A204.1 (cell line): ENCODE measurements around the gene SAAL1.
"Not testable (repeated sequence)": the region's sequence is repeated elsewhere in the genome, so short reads cannot be mapped to it uniquely, and the experiment has no call there.

ENCODE experiments used
- FAIRE-seq: peaks from 2 replicates; lab custom pipeline; 2012; peaks lifted over from hg19 to GRCh38; lab: Jason Lieb, UNC

SAAL1 gene, protein sequence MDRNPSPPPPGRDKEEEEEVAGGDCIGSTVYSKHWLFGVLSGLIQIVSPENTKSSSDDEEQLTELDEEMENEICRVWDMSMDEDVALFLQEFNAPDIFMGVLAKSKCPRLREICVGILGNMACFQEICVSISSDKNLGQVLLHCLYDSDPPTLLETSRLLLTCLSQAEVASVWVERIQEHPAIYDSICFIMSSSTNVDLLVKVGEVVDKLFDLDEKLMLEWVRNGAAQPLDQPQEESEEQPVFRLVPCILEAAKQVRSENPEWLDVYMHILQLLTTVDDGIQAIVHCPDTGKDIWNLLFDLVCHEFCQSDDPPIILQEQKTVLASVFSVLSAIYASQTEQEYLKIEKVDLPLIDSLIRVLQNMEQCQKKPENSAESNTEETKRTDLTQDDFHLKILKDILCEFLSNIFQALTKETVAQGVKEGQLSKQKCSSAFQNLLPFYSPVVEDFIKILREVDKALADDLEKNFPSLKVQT

DNA sequence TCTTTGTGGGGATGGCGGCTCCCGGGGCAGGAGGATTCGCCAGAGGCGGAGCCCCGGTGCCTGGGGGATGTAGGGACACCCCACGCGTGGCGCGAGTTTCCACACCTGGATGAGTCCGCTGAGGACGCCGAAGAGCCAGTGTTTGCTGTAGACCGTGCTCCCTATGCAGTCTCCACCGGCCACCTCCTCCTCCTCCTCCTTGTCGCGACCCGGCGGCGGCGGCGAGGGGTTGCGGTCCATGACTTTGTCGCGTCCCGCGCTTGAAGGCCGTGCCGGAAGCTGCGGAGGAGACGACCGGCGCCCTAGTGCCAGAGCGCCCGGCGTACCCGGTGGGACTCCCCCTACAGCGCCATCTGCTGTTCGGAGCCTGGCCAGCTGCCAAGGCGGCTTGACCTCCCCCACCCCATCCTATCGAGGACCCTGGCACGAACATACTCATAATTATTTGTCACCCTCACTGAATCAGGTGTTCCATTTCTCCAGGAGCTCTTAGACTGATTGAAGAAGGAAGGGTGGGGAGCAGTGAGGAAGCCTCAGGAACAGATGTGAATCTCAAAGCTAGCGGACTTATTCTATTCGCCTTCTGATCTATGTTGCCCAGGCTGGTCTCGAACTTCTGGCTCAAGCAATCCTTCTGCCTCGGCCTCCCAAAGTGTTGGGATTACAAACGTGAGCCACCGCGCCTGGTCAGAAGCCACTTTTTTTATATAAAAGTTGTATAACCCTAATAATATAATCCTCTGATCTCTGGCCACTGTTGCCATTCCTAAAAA lies at the start of gene SAAL1:
Gene SAAL1, minus strand, starts transcription at position 281 of the 773 bp plus-strand sequence. Its CDS starts 41 bp downstream, at position 240.
- no peak for FAIRE-seq

DNA sequence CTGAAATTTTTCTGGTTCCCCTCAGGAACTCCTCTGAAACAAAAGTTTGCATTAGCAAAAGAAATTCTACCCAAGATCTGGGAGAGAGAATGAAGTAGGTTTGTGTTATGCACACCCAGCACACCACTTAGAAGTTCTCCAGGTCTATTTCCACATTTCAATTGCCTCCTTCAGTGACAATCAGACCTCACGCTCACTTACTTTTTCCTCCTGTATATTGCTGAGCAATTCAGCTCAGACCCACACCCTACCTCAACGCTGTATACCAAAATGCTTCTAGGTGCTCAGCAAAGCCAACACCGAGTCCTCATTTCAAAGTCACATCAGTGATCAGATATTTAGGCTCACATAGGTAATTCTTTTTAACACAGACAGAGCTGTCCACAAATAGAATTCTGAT lies 45.7 kb upstream of the SAAL1 start:
- no peak for FAIRE-seq

DNA sequence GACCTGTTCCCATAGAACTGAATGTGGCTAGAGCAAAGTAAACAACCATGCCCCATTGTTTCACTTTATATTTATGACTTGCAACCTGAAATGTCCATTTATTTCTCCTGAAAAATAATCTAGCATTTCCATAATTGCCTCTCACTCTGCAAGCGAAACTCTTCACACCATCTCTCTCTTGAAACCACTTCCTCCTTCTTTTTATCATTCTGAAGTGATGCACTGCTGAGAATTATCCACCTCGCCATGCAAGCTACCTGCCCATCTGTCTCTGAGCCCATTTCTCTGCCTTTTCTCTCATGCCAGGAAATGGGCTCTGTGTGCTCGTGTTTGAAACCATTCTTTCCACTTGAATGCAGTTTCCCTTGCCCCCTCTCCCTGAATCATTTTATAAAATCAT lies 40.0 kb upstream of the SAAL1 start:
- no peak for FAIRE-seq

DNA sequence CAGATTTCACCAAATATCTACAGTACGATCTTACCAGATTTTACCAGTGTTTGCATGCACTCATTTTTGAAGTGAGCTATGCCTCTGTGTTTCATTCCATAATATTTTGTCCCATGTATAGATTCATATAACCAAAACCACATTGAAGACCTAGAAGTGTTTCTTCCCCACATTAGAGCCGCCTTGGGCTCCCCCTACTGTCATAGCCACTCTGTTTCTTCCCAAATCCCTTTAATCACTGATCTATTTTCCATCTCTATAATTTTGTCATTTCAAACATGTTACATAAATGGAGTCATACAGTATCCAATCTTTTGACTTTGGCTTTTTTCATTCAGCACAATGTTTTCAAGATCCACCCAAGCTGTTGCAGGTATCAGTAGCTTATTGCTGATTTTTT lies 39.1 kb upstream of the SAAL1 start:
- no peak for FAIRE-seq

DNA sequence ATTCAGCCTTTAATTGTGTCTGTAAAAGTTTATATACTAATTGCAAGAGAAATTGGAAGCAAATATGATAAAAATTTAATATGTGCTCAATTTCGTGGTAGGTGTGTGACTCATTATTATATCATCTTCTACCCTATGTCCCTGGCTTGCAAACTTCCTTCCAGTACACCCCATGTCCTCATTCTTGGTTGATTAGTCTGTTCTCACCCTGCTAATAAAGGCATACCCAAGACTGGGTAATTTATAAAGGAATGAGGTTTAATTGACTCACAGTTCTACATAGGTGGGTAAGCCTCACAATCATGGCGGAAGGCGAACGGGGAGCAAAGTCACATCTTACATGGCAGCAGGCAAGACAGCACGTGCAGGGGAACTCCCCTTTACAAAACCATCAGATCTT lies 38.4 kb upstream of the SAAL1 start:
- FAIRE-seq = no peak

DNA sequence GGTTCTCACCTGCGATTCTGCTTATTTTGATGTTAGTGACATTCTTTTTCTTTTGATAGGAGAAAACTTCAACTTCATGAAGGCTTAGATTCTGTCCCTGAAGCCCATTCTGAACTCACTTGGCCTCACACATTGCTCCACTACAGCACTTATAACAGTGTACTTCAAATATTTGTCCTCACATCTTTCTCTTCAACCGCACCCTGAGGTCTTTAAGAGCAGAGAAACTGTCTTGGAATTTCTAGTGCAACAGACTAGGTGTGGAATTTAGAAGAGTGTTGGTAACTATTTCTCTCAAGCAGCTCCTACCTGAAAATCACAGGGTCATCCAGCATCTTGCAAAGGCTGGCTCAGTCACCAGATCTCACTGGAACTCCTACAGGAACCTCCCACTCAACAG lies 34.3 kb upstream of the SAAL1 start:
- FAIRE-seq = no peak

DNA sequence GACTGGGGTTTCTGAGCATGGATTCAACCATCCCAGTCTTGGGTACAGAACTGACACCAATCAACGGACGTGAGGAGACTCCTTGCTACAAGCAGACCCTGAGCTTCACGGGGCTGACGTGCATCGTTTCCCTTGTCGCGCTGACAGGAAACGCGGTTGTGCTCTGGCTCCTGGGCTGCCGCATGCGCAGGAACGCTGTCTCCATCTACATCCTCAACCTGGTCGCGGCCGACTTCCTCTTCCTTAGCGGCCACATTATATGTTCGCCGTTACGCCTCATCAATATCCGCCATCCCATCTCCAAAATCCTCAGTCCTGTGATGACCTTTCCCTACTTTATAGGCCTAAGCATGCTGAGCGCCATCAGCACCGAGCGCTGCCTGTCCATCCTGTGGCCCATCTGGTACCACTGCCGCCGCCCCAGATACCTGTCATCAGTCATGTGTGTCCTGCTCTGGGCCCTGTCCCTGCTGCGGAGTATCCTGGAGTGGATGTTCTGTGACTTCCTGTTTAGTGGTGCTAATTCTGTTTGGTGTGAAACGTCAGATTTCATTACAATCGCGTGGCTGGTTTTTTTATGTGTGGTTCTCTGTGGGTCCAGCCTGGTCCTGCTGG lies 31.4 kb upstream of the SAAL1 start:
- no peak for FAIRE-seq

DNA sequence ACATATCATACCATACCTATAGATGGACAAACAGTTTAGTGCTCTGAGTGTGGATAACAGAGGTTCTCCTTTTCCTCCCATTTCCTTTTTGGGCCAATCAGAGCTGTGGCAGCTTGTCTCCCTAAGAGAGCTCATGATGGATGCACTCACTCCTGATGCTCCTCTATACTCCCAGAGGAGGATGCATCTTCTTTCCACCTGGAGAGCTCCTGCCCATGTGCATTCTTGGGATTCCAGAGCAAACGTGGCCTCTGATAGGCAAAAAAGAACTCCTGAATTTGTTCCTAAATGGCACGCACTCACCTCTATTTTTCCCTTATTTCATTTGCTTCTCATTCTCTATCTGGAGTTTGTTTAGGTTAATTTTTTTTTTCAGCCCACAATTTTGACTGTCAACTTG lies 29.4 kb upstream of the SAAL1 start:
- no peak for FAIRE-seq

DNA sequence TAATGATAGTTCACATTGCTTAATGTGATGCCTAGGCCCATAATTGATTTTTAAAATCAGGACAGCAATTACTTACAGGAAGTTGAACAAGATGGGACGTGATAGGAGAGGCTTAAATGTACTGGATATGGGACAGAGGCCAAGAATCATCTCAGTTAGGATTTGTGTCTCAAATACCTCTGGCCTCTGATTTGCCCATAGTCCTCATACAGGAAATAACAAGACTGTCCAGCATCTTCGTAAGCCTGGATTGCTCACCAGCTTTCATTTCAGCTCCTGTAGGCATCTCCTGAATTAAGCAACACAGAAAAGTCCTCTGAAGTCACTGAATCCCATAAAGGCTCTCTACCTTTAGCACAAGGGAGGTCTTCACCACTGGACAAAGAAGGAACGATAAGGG lies 26.5 kb upstream of the SAAL1 start, which contains the start of gene MRGPRX3:
Gene MRGPRX3, plus strand, starts transcription at position 231 of the 400 bp plus-strand sequence. CDS start 4,632 bp downstream, outside the sequence.
- FAIRE-seq = no peak

DNA sequence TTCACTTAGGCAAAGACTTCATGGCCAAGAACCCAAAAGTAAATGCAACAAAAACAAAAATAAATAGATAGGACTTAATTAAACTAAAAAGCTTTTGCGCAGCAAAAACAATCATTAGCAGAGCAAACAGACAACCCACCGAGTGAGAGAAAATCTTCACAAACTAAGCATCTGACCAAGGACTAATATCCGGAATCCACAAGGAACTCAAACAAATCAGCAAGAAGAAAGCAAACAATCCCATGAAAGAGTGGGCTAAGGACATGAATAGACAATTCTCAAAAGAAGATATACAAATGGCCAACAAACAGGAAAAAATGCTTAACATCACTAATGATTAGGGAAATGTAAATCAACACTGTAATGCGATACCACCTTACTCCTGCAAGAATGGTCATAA lies 25.2 kb upstream of the SAAL1 start:
- not testable (repeated sequence) for FAIRE-seq

DNA sequence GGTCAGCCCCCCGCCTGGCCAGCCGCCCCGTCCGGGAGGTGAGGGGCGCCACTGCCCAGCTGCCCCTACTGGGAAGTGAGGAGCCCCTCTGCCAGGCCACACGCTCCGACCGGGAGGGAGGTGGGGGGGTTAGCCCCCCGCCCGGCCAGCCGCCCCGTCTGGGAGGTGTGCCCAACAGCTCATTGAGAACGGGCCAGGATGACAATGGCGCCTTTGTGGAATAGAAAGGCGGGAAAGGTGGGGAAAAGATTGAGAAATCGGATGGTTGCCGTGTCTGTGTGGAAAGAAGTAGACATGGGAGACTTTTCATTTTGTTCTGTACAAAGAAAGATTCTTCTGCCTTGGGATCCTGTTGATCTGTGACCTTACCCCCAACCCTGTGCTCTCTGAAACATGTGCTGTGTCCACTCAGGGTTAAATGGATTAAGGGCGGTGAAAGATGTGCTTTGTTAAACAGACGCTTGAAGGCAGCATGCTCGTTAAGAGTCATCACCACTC lies 15.5 kb upstream of the SAAL1 start:
- not testable (repeated sequence) for FAIRE-seq

DNA sequence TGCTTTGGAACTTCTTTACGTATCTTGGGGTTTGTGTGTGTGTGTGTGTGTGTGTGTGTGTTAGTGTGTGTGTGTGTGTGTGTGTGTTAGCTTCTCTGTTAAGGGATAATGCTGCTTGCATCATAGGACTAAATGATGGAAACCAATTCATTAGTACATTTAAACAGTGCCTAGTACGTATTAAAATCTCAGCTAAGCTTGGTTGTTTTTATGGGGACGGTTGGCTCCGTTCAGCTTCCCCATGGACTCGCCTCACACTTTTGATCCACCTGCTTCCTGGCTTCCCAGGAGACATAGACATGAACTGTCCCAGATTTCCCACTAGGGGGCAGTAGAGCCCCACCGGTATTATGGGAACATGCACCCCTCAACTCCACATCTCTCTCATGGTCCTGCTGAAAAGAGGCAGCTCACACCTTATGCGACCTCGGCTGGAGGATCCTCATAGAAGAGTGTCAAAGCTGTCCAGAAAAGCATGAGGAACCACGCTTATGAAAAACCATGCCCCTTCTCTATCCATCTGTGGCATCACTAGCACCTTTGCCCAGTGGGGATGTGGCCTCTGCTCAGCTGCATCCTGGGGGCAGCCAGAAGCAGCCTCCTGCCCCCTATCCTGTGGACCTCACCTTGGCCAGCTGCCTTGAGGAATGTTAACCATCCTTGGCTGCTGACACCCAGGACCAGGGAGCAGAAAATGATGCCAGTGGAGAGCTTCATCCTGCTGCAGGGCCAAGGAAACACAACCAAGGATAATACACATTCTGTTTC lies 9.7 kb upstream of the SAAL1 start:
- FAIRE-seq = no peak

DNA sequence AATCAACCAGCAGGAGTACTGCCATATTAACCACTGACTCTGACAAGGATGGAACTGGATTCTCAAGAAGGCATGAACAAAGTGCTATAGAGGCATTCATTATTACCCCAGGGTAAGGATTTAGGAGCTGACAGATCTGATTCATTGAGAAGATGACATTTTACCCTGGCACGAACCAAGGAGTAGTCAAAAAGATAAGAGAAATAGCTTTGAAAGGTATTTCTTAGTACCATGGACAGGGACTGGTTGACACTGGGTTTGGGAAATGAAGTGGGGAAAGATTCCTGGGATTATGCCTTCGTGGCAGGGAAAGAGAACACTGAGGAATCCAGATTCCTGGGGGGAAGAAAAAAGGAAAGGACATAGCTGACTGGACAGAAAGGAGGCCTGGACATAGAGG lies 5.1 kb upstream of the SAAL1 start:
- no peak for FAIRE-seq

DNA sequence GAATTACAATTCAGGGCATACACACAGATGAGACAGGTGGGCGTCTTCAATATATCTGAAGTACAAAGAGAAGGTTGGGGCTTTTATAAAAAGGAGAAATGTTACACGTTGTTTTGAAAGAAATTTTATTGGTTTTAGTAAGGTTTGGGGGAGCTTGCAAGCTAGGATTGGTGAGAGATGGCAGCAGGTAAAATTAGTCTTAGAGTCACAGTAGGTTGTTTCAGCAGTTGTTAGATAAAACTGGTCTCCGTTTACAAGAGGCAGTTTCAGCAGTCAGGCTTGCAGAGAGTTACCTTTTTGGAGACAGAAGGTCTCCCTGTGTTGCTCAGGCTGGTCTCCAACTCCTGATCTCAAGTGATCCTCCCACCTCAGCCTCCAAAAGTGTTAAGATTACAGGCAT lies 2.4 kb upstream of the SAAL1 start:
- no peak for FAIRE-seq

DNA sequence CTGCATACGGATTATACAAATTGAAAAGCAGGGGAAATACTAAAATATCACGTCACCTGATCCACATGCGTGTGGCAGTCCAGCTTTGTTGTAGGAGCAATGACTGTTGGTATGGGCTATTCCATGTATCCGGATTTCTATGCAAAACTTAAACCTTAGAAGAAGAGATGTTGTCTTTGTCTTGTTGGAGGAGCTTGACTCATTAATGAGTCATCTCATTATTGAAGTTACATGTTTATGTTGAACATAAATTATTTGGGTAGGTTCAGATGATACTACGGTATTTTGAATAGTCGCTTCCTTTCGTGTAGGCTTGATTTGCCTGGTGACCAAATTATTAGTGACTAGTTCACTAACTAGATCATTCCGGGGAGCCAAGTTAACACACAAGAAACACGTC lies 806 bp upstream of the SAAL1 start:
- no peak for FAIRE-seq

DNA sequence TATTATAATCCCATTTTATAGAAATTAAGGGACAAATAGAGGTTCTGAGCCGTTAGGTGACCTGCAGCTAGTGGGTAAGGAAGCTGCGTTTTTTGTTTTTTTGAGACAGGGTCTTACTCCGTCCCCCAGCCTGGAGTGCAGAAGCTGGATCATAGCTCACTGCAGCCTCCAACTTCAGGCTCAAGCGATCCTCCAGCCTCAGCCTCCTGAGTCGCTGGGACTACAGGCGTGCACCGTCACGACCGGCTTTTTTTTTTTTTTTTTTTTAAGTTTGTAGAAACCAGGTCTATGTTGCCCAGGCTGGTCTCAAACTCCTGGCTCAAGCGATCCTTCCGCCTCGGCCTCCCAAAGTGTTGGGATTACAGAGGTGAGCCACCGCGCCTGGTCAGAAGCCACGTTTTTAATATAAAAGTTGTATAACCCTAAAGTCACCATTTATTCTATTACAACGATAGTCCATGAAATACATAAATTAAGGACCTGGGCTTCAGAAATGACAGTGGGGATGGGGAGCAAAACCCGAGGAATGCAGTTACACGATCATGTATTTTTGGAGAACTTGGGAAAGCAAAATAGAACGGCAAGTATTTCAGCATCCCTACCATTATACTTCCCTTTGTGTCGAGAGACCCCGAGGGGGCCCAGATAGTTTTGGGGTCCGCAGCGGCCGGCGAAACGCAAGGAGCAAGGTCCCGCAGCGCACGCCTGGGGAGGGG lies 638 bp downstream of the SAAL1 start:
- no peak for FAIRE-seq

DNA sequence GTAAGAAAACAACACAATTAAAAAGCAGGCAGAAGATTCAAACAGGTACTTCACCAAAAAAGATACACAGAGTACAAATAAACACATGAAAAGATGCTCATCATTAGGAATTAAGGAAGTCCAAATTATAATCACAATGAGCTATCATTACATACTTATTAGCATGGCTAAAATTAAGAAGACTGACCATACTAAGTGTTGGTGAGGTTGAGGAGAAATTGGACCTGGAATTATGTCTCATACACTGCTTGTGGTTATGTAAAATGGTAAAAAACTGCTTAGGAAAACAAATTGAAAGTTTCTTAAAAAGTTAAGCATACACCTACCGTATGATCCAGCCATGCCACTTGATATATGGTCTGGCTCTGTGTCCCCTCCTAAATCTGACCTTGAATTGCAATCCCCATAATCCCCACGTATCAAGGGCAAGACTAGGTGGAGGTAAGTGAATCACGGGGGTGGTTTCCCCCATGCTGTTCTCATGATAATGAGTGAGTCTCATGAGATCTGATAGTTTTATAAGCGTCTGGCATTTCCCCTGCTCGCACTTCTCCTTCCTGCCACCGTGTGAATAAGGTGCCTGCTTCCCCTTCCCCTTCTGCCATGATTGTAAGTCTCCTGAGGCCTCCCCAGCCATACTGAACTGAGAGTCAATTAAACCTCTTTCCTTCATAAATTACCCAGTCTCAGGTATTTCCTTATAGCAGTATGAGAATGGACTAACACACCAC lies 4.8 kb downstream of the SAAL1 start:
- no peak for FAIRE-seq

DNA sequence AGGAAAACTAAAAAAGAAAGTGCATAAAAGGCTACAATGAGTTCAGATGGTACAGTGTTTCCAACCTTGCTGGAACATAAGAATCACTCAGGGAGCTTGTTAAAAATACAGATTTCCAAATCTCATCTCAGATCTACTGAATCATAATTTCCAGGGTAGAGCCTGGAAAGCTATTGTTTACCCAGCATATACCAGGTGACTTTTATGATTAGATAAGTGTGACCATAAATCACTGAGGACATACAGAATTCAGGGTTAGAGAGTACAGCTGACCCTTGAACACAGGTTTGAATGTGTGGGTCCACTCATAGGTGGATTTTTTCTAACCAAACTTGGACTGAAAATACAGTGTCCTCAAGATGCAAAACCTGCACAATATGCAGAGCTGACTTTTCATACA lies 11.9 kb downstream of the SAAL1 start:
- no peak for FAIRE-seq

DNA sequence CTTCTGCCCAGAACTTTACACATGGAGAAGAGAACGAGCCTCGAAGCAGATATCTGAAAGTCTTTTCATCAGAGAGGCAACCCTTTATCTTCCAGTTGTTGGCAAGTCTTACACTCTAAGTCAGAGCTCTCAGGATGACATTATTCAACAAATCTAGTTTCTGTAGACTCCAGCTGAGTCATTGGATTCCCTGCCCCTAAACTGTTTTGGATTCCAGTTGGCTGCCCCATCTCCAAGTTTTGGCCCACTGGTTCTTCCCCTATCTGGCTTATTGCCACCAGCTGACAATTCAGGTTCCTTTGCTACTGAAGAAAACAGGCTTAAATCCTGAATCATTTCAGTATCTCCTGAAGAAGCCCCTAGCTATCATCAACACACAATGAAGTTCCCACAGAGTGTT lies 14.2 kb downstream of the SAAL1 start:
- no peak for FAIRE-seq

DNA sequence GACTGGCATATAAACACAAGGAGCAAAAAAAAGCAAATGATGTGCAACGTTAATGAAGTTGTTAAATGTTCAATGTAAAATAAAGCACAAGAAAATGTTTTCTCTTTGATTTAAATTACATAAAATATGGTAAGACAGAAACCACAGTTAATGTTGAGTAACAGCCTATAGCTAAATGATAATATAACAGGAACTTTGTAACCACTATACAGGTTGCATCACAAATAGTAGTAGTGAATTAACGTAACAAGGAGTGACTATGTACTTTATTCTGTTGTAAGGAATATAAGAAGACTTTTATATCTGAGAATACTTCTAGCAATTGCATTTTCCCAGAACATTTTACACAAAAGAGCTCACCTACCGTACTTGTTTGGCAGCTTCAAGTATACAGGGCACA lies 16.9 kb downstream of the SAAL1 start:
- no peak for FAIRE-seq

DNA sequence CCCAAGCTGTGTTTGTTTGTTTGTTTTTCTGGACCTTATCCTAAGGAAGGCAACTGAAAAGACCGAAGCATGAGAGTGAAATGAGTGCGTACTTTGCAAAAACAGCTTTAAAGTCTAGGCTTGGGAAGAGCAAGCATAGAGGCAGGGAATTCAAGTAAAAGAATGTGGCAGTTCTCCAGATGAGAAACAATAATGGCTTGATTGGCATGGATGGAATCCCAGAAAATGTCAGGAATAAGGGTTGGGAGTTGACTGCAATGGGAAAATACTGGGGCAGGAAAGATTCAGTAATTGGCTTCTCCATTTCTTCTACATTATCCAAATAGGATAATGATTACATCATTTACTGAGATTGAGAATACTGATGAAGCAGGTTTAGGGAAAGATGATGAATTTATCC lies 17.5 kb downstream of the SAAL1 start:
- no peak for FAIRE-seq
